Posterior vena cava (tissue), 2 donors: ENCODE measurements around the gene AIFM3. TPM values are rescaled to one million over a fixed set of nuclear protein-coding genes. Genes with fewer than 3 reads are reported as not detected.
"Not testable (repeated sequence)": the region's sequence is repeated elsewhere in the genome, so short reads cannot be mapped to it uniquely, and the experiment has no call there.

Experiments used
- DNase-seq: peaks from one replicate; pipeline ENCODE4 v3.0.0-alpha.2; 2020; ENCODE audit warnings: low spot score
- intact Hi-C, 2 donors: fragments of 100-400 bp; cut with DNase I; formaldehyde crosslinking; loops; one replicate each; pipeline versions ENCODE4 v1.14.1 to v1.14.2; 2022 to 2023
- long read RNA-seq, 2 donors: library from polyadenylated mRNA; unstranded; transcript quantifications; one replicate each; pipeline ENCODE4 v2.0.0, GENCODE V29; 2020 to 2021
- total RNA-seq, 2 donors: library from RNA; stranded (reverse); fragmentation: NEBNext Ultra II Directional; extraction: Animal tissue kit (Norgen Biotek cat#: 25700); gene quantifications; one replicate each; pipeline ENCODE4 v1.2.1, GENCODE V29; 2021
- donor health status: DM: yes; HTN: yes; CAD: no.
- donor health status: DM: yes; HTN: yes; CAD: no.

AIFM3 gene, protein sequence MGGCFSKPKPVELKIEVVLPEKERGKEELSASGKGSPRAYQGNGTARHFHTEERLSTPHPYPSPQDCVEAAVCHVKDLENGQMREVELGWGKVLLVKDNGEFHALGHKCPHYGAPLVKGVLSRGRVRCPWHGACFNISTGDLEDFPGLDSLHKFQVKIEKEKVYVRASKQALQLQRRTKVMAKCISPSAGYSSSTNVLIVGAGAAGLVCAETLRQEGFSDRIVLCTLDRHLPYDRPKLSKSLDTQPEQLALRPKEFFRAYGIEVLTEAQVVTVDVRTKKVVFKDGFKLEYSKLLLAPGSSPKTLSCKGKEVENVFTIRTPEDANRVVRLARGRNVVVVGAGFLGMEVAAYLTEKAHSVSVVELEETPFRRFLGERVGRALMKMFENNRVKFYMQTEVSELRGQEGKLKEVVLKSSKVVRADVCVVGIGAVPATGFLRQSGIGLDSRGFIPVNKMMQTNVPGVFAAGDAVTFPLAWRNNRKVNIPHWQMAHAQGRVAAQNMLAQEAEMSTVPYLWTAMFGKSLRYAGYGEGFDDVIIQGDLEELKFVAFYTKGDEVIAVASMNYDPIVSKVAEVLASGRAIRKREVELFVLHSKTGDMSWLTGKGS
- total RNA-seq: 1 to 10 TPM in 1 of 2 donors, under 1 TPM in 1; 0.62 to 2.6 TPM
- long read RNA-seq, donor 1, partial matches to known transcripts: 0 of 1 reads
- long read RNA-seq, donor 1, other reads (novel, unspliced or antisense): 1 of 1 reads
- long read RNA-seq, donor 2: 0 reads

DNA sequence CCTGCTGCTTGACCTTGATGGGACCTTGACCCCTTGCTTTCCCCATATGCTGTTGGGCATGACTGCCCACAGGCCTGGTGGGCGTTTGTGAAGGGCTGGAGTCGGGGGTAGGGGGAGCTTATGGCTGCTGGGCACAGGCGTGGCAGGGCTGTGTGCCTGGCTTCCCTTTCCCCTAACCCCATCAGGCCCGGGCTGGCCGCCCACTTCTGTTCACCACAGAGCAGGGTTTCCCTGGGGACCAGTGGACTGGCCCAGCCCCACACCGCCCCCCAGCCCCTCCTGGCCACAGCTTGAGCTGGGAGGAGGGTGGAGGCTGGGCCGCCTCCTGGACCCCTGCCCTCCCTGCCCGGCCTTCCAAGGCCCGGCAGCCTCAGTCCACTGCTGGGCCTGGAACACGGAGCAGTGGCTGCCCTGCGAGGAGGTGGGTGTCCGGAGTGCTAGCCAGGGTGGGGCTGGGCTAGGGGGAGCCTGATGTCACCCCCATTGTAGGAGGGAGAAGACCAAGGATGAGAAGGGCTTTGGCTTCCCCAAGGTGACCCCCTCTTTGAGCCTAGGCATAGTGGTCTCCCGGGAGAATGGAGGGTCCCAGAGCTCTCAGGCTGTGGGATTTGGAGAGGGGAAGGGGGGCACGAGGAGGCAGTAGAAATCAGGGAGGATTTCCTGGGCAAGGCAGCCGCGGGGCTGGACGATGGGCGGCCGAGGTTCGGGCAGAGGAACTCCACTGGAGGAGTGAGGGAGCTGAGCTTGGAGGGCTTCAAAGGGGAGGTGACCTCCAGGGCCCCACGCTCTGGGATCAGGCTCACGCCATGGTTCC lies at the start of gene AIFM3:
TSS of gene AIFM3 (plus strand) at position 373 of the 814 bp plus-strand sequence. CDS start 690 bp downstream, outside the sequence.
- intact Hi-C loops: no loop called here
- no peak for DNase-seq

- intact Hi-C loops: no loop called here
- no peak for DNase-seq
These were observed 48.3 kb upstream of the AIFM3 start for GRCh38 chr22:20918663-20919218.

DNA sequence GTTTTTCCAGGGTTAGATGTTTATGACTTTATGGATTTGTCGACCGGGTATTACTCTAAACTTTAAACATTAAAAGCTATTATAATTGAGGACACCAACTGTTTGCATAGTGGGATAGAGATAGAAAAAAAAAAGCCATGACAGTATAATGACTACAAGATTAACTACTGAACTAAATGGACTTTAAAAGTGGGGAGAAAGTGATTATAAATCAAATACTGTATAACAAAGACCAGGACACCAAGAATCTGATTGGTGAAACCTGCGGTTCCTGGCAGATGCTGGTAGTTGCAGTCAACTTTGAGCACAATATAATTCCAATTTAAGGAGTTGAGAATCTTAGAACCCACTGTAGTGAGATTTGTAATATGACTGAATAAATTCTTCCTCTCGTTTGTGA lies 47.3 kb upstream of the AIFM3 start:
- intact Hi-C loops: no loop called here
- no peak for DNase-seq

- DNase-seq: no peak
- intact Hi-C loops: no loop called here
These were observed 46.2 kb upstream of the AIFM3 start for GRCh38 chr22:20920881-20921203.

DNA sequence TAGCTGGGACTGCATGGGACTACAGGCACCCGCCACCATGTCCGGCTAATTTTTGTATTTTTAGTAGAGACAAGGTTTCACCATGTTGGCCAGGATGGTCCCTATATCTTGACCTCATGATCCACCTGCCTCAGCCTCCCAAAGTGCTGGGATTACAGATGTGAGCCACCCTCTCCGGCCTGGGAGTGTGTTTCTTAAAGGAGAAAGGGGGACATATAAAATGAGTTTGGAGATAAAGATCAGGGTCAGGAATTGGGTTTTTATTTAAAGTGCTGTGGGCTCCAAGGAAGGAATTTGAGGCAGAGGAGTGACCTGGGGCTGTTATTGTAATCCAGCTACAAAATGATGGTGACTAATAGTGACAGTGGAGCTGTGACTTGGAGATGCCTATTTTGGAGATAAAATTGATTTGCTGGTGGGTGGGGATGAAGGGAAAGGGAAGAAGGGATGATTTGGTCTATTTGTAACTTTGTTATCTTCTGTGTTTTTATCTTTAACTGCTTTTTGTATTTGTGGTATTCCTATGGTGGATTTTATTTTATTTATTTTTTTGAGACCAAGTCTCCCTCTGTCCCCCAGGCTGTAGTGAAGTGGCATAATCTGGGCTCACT lies 44.8 kb upstream of the AIFM3 start:
- intact Hi-C loops: no loop called here
- DNase-seq: no peak

DNA sequence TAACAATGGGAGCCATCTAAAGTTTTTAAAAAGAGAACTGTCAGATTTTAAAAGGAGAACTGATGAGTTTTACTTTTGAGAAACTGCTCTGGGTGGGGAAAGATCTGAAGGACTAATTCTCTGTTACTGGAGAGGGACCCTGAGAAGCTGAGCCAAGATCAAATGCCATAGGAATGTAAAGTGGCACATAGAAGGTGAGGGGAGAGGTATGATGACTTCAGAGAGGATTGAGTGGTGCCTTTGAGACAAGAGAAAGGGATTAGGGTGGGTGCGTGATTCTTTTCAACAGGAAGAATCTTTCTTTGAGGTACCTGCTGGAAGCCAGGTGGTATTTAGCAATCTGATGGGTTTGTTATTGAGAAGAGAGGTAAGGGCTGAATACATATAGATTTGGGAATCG lies 40.8 kb upstream of the AIFM3 start:
- no peak for DNase-seq
- intact Hi-C loops: no loop called here

DNA sequence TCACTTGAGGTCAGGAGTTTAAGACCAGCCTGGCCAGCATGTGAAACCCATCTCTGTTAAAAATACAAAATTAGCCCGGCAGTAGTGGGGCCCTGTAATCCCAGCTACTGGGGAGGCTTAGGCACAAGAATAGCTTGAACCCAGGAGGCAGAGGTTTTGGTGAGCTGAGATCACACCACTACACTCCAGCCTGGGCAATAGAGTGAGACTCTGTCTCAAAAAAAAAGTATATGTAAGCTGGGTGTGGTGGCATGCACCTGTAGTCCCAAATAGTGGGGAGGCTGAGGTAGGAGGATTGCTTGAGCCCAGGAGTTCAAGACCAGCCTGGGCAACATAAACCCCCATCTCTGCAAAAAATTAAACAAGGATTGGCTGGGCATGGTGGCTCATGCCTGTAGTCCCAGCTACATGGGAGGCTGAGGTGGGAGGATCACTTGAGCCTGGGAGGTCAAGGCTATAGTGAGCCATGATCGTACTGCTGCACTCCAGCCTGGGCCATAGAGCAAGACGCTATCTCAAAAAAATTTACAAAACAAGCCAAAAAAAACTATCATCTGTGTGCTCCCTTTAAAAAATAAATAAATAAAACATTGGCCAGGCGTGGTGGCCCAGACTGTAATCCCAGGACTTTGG lies 39.0 kb upstream of the AIFM3 start:
- intact Hi-C loops: no loop called here
- no peak for DNase-seq

DNA sequence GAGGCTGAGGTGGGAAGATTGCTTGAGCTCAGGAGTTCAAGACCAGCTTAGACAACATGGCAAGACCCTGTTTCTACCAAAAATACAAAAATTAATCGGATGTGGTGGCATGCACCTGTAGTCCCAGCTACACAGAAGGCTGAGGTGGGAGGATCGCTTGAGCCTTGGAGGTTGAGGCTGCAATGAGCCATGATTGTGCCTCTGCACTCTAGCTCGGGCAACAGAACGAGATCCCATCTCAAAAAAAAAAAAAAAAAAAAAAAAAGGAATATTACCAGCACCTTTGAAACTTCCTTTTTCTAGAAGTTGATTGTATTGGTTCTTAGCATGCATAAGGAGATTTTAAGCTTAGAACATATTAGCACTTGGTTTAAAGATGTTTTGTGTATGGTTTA lies 38.5 kb upstream of the AIFM3 start:
- intact Hi-C loops: no loop called here
- no peak for DNase-seq

- no peak for DNase-seq
- intact Hi-C loops: no loop called here
These were observed 37.1 kb upstream of the AIFM3 start for GRCh38 chr22:20930004-20930403.

GRCh38 chr22:20930435-20930834 lies 36.6 kb upstream of the AIFM3 start:
- intact Hi-C loops, DNase-seq: not testable (repeated sequence)

- no peak for DNase-seq
- intact Hi-C loops: no loop called here
These were observed 35.9 kb upstream of the AIFM3 start for GRCh38 chr22:20931126-20931654.

DNA sequence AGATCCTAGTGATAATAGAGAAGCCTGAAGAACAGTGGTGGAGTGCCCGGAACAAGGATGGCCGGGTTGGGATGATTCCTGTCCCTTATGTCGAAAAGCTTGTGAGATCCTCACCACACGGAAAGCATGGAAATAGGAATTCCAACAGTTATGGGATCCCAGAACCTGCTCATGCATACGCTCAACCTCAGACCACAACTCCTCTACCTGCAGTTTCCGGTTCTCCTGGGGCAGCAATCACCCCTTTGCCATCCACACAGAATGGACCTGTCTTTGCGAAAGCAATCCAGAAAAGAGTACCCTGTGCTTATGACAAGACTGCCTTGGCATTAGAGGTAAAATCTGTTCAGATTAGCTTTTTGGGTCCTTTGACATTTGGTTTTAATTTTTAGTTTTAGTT lies 33.1 kb upstream of the AIFM3 start:
- DNase-seq: no peak

GRCh38 chr22:20935049-20935448 lies 32.0 kb upstream of the AIFM3 start:
- DNase-seq, intact Hi-C loops: not testable (repeated sequence)

More for the DNA sequence above, 33.1 kb upstream of the AIFM3 start:
- intact Hi-C loops: loop anchor here in 1 of 2 donors (2.0 kb wide), 1 partner anchor 31 kb away; no protein-coding TSS in a partner anchor

DNA sequence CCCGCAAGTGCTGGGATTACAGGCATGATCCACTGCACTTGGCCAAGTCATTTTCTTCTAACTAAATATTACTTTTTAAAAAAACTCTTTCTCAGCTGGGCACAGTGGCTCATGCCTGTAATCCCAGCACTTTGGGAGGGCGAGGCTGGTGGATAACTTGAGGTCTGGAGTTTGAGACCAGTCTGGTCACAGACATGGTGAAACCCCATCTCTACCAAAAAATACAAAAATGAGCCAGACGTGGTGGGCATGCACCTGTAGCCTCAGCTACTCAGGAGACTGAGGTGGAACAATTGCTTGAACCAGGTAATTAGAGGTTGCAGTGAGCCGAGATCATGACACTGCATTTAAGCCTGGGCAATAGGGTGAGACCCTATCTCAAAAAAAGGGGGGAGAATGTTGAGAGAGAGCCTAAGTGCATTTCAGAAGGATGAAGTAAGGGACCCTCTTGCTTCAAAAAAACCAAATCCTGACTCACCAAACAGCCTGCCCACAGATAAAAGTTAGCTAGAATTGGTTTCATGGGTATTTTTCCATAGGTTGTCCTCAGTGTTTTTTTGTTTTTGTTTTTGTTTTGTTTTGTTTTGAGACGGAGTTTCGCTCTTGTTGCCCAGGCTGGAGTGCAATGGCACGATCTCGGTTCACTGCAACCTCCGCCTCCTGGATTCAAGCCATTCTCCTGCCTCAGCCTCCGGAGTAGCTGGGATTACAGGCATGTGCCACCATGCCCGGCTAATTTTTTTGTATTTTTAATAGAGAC lies 31.1 kb upstream of the AIFM3 start:
- intact Hi-C loops, DNase-seq: not testable (repeated sequence)

DNA sequence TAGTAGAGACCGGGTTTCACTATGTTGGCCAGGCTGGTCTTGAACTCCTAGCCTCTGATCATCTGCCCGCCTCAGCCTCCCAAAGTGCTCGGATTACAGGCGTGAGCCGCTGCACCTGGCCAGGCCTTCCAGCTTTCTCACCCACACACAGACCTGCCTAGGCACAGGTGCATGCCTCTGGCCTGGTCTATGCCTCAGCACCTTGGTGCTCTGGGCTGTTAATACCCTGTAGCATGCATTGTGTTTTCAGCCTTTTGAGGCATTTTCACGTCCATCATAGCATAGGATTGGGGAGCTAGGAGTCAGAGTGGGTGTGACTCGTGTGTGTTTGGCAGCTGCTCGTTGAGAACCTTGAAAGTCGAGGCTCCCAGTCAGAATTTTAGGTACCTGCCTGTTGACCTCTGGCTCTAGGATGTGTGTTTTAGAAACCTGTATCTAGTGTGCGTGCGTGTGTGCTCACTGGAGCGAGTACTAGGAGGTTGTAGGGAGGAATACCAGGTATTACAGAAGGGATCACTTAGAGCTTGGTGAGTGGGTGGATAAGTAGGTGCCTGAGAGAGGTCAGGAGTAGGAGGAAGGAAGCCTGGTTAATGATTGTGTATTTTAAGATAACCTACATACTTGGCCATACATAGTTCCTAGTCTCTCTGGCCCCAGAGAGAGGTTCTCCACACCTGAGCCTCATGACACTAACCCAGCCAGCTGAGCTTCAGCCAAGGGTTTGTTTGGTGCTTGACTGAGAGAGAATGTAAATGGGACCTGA lies 29.8 kb upstream of the AIFM3 start:
- no peak for DNase-seq
- intact Hi-C loops: no loop called here

DNA sequence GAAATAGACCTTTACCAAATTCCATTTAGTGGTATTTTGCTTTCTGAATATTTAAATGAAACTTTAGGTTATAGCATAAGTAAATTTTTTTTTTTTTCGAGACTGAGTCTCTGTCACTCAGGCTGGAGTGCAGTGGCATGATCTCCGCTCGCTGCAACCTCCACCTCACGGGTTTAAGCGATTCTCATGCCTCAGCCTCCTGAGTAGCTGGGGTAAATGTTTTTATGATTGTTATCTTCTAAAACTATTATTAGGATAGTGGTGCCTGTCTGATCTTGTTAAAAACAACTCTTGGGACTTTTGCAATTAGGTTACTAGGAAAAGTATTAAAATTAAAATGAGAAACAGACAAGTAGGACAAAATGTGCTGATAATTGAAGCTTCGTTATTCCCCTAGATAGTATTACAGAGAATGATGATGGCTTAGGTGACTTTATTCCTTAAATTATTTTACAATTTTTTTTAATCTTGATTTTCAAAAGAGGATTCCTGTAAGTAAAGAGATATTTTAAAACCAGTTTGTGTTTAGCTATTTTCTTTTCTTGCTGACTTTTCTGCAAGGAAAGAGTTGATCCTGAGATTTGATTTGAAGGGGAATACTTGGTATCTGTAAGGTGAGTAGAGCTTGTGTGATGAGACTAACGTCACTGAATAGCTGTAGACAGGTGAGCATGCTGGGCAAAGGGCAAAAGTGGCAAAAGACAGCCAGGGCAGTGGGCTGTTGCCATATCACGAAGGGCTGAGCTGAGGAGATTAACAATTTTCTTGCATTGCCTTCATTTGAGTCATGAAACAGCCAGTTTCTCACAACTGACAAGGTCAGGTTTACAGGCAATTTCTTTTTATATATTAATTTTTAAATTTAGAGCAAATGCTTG lies 29.0 kb upstream of the AIFM3 start:
- no peak for DNase-seq
- intact Hi-C loops: no loop called here
